ENCODE results near the gene FRS2.

Gene FRS2

DNA sequence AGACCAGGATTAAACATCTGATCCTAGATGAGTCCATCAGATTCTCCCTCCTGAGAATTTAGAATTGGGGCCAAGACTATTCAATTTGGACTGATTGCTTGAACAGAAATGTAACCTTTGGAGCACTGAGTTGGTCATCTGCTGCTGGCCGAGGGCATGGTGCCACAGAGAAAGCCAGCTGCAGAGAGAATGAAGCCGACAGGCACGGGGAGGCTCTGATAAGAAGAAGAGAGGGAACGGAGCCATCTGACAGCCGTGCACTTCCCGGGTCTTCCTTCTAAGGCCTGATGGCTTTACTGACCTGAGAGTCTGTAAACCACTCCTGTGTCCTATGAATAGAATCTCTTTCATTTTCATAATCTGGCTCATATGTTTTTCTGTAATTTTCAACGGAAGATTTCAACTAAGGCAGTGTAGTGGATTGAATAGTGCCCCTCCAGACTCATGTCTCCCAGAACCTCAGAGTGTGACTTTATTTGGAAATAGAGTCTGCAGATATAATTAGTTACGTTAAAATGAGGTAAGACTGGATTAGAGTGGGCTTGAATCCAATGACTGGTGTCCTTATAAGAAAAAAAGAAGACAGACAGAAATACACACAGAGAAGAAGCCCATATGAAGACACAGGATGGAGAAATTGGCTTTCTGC lies 39.1 kb upstream of the FRS2 start:
- DNase-seq = no peak
- Histone ChIP-seq H3K27ac (no peak overlapping the region), H3K9me3 (ENCODE audit: severe bottlenecking) (no peaks in the 10 kb centered on the region), H3K27me3 (ENCODE audit: insufficient read depth, low read depth, severe bottlenecking) (no peaks in the 10 kb centered on the region), H3K4me3 (ENCODE audit: low read depth, low read length) (no peak overlapping the region), H3K36me3 (no peaks in the 10 kb centered on the region)
- no peak for TF ChIP-seq CTCF (IDR thresholded peaks at IDR 0.05; ENCODE audit: low read depth, low read length)

DNA sequence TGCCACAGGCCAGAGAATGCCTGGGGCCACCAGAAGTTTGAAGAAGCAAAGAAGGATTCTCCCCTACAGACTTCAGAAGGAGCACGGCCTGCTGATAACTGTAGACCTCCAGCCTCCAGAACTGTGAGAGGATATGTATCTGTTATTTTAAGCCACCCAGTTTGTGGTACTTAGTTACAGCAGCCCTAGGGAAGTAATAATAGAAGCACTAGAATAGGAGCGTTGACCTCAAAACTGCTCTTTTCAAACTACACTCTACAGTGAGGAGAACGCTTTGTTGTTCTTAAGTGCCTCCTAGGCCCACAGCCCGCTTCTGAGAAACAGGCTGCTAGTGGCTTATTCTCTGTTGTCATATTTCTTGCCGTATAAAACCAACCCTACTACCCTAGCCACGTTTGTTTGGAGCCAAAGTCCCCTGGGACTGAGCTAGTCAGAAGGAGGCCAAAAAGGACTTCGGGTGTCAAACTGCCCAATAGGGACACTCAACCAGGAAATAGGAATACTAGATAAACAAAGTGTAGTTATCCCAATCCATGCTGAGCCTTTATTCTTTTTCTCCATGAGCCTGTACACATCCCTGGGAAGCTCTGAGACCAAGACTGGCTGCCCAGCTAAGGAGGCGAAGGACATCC lies 38.5 kb upstream of the FRS2 start:
- Histone ChIP-seq H3K36me3 (no peaks in the 10 kb centered on the region), H3K4me3 (ENCODE audit: low read depth, low read length) (no peak overlapping the region), H3K9me3 (ENCODE audit: severe bottlenecking) (no peaks in the 10 kb centered on the region), H3K27me3 (ENCODE audit: insufficient read depth, low read depth, severe bottlenecking) (no peaks in the 10 kb centered on the region), H3K27ac (no peak overlapping the region)
- no peak for TF ChIP-seq CTCF (IDR thresholded peaks at IDR 0.05; ENCODE audit: low read depth, low read length)
- no peak for DNase-seq

- Histone ChIP-seq H3K4me3 (ENCODE audit: low read depth, low read length) (no peak overlapping the region), H3K9me3 (ENCODE audit: severe bottlenecking) (no peaks in the 10 kb centered on the region), H3K27ac (no peak overlapping the region), H3K27me3 (ENCODE audit: insufficient read depth, low read depth, severe bottlenecking) (no peaks in the 10 kb centered on the region), H3K36me3 (no peaks in the 10 kb centered on the region)
- no peak for DNase-seq
- TF ChIP-seq CTCF (IDR thresholded peaks at IDR 0.05; ENCODE audit: low read depth, low read length) = no peak
Measured at GRCh38 chr12:69433653-69434052, 36.5 kb upstream of the FRS2 start.

DNA sequence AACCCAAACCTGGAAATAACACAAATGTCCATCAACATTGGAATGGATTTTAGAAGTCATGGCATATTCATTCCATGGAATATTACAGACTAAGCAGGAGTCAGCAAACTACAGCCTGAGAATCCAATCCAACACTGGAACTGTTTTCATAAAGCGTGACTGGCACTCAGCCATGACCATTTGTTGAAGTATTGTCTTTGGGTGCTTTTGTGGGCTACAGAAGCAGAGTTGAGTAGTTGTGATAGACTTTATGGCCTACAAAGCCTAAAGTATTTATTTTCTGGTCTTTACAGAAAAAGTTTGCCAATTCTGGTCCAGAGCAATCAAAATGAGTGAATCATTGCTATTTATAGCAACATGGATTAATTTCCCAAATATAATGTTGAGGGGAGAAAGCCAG lies 34.5 kb upstream of the FRS2 start:
- DNase-seq = no peak
- no peaks in the 10 kb centered on the region for H3K9me3 ChIP-seq (ENCODE audit: severe bottlenecking)
- no peaks in the 10 kb centered on the region for H3K36me3 ChIP-seq
- H3K27me3 ChIP-seq (ENCODE audit: insufficient read depth, low read depth, severe bottlenecking) = no peaks in the 10 kb centered on the region
- TF ChIP-seq CTCF (IDR thresholded peaks at IDR 0.05; ENCODE audit: low read depth, low read length) = no peak
- H3K4me3 ChIP-seq (ENCODE audit: low read depth, low read length) = no peak overlapping the region
- no peak overlapping the region for H3K27ac ChIP-seq

- Histone ChIP-seq H3K36me3 (no peaks in the 10 kb centered on the region), H3K27ac (no peak overlapping the region), H3K4me3 (ENCODE audit: low read depth, low read length) (no peak overlapping the region), H3K9me3 (ENCODE audit: severe bottlenecking) (no peaks in the 10 kb centered on the region), H3K27me3 (ENCODE audit: insufficient read depth, low read depth, severe bottlenecking) (no peaks in the 10 kb centered on the region)
- DNase-seq = no peak
- no peak for TF ChIP-seq CTCF (IDR thresholded peaks at IDR 0.05; ENCODE audit: low read depth, low read length)
Measured at GRCh38 chr12:69437073-69437472, 33.1 kb upstream of the FRS2 start.

GRCh38 chr12:69438539-69438938 lies 31.6 kb upstream of the FRS2 start:
- H3K4me3 ChIP-seq (ENCODE audit: low read depth, low read length) = no peak overlapping the region
- no peaks in the 10 kb centered on the region for H3K9me3 ChIP-seq (ENCODE audit: severe bottlenecking)
- H3K36me3 ChIP-seq = no peaks in the 10 kb centered on the region
- no peaks in the 10 kb centered on the region for H3K27me3 ChIP-seq (ENCODE audit: insufficient read depth, low read depth, severe bottlenecking)
- H3K27ac ChIP-seq = no peak overlapping the region
- no peak for TF ChIP-seq CTCF (IDR thresholded peaks at IDR 0.05; ENCODE audit: low read depth, low read length)
- DNase-seq = no peak
